ENCODE results near the gene SUPT4H1. TPM values are rescaled to one million over a fixed set of nuclear protein-coding genes. Genes with fewer than 3 reads are reported as not detected.

SUPT4H1 gene
- total and polyA plus RNA-seq, 2 donors (not counting 1 experiment from before 2014, with no cell fraction given): 30.2 to 60.1 TPM

- CTCF ChIA-PET: interaction anchor here (1.8 to 17.9 kb wide), 4 partner anchors 10 to 25 kb away, joined by 5 to 587 read pairs (median 48); partner anchors contain the start of gene SUPT4H1
- peaks cover 32 to 60% of the 10 kb centered on the region in 2 donors for H3K4me1 ChIP-seq (ENCODE audit: control insufficient read depth in 2 of 2, insufficient read depth in 2 of 2, low read length in 2 of 2)
- H3K4me3 ChIP-seq (ENCODE audit: control extremely low read depth in 1 of 5, extremely low read depth in 1 of 5, insufficient read depth in 1 of 5, low read depth in 2 of 5, low read length in 4 of 5): no peak overlapping the region
- H3K27me3 ChIP-seq (replicated peaks in 1 of 4; ENCODE audit: control extremely low read depth in 1 of 4, control insufficient read depth in 3 of 4, insufficient read depth in 4 of 4, low read length in 3 of 4): no peaks in the 10 kb centered on the region
- H3K9me3 ChIP-seq (ENCODE audit: control extremely low read depth in 1 of 3, control insufficient read depth in 2 of 3, insufficient read depth in 1 of 3, low read length in 2 of 3): no peaks in the 10 kb centered on the region
- peak overlapping the region; percentile 93 for H3K27ac Mint-ChIP-seq
- H4K20me1 ChIP-seq (ENCODE audit: control insufficient read depth, insufficient read depth, low read length, poor library complexity, severe bottlenecking): peaks cover 39% of the 10 kb centered on the region
- no peak overlapping the region for H3K27ac ChIP-seq (ENCODE audit: low read length in 2 of 2)
- peaks cover 2 to 24% of the 10 kb centered on the region in 2 experiments for H3K36me3 ChIP-seq (replicated peaks in 1 of 2; ENCODE audit: control extremely low read depth in 1 of 2, control insufficient read depth in 1 of 2, extremely low read depth in 1 of 2, insufficient read depth in 2 of 2, low read length in 1 of 2)
- POLR2A ChIA-PET: interaction anchor here (1.0 to 19.3 kb wide), 6 partner anchors 10 to 161 kb away, joined by 3 to 663 read pairs (median 29); partner anchors contain the start of genes HSF5, RNF43 and SUPT4H1
- H3K4me2 ChIP-seq (replicated peaks; ENCODE audit: low read depth, low read length, poor library complexity, severe bottlenecking): no peak overlapping the region
- H3K4me3 Mint-ChIP-seq: peak overlapping the region; percentile 60
- DNase-seq (no peak), ATAC-seq (ENCODE audit: low read depth) (no peak)
- no peaks in the 10 kb centered on the region for H3K9me3 Mint-ChIP-seq (ENCODE audit: insufficient read depth)
- no peaks in the 10 kb centered on the region for H3K27me3 Mint-ChIP-seq
- no peak overlapping the region for H2AFZ ChIP-seq (ENCODE audit: insufficient read depth, low read depth, low read length, poor library complexity, severe bottlenecking)
- H3K9ac ChIP-seq (ENCODE audit: low read length): no peak overlapping the region
- TF ChIP-seq EZH2 (IDR thresholded peaks at IDR 0.05; ENCODE audit: borderline replicate concordance, insufficient read depth, low read depth, low read length, poor library complexity, severe bottlenecking): no peak
- TF ChIP-seq CTCF (IDR thresholded peaks at IDR 0.05): no peak
- peaks cover 35% of the 10 kb centered on the region for H3K79me2 ChIP-seq (ENCODE audit: control insufficient read depth, insufficient read depth, low read length)
- WGBS (ENCODE audit: insufficient coverage): 79% methylated on average over 8 of the region's 9 CpGs
- H3K4me1 Mint-ChIP-seq: peaks cover 58% of the 10 kb centered on the region
- intact Hi-C loops (cut with micrococcal nuclease): no loop called here
Measured at GRCh38 chr17:58326609-58327362, 25.2 kb downstream of the SUPT4H1 start.

- H3K9me3 ChIP-seq (ENCODE audit: control extremely low read depth in 1 of 3, control insufficient read depth in 2 of 3, insufficient read depth in 1 of 3, low read length in 2 of 3): no peaks in the 10 kb centered on the region
- TF ChIP-seq CTCF (IDR thresholded peaks at IDR 0.05): no peak
- no peak overlapping the region for H3K27ac ChIP-seq (ENCODE audit: low read length in 2 of 2)
- H3K4me1 ChIP-seq (ENCODE audit: control insufficient read depth in 2 of 2, insufficient read depth in 2 of 2, low read length in 2 of 2): peaks cover 32 to 60% of the 10 kb centered on the region in 2 donors
- H3K4me2 ChIP-seq (replicated peaks; ENCODE audit: low read depth, low read length, poor library complexity, severe bottlenecking): no peak overlapping the region
- peaks cover 2 to 16% of the 10 kb centered on the region in 2 experiments for H3K36me3 ChIP-seq (replicated peaks in 1 of 2; ENCODE audit: control extremely low read depth in 1 of 2, control insufficient read depth in 1 of 2, extremely low read depth in 1 of 2, insufficient read depth in 2 of 2, low read length in 1 of 2)
- H3K79me2 ChIP-seq (ENCODE audit: control insufficient read depth, insufficient read depth, low read length): peaks cover 27% of the 10 kb centered on the region
- H3K27me3 ChIP-seq (replicated peaks in 1 of 4; ENCODE audit: control extremely low read depth in 1 of 4, control insufficient read depth in 3 of 4, insufficient read depth in 4 of 4, low read length in 3 of 4): no peaks in the 10 kb centered on the region
- H2AFZ ChIP-seq (ENCODE audit: insufficient read depth, low read depth, low read length, poor library complexity, severe bottlenecking): no peak overlapping the region
- Mint-ChIP-seq H3K27ac (peak overlapping the region; percentile 93), H3K9me3 (ENCODE audit: insufficient read depth) (no peaks in the 10 kb centered on the region), H3K27me3 (no peaks in the 10 kb centered on the region), H3K4me1 (peaks cover 58% of the 10 kb centered on the region), H3K4me3 (peak overlapping the region; percentile 67)
- intact Hi-C loops (cut with micrococcal nuclease): no loop called here
- DNase-seq (peak; percentile 30), ATAC-seq (ENCODE audit: low read depth) (no peak)
- POLR2A ChIA-PET: interaction anchor here (0.6 to 19.3 kb wide), 5 partner anchors 9 to 31 kb away, joined by 3 to 663 read pairs (median 44); partner anchors contain the start of gene SUPT4H1
- 84% methylated on average over 11 of the region's 11 CpGs for WGBS (ENCODE audit: insufficient coverage)
- no peak overlapping the region for H3K9ac ChIP-seq (ENCODE audit: low read length)
- CTCF ChIA-PET: interaction anchor here (1.3 to 17.9 kb wide), 4 partner anchors 9 to 26 kb away, joined by 4 to 587 read pairs (median 48); partner anchors contain the start of gene SUPT4H1
- no peak overlapping the region for H3K4me3 ChIP-seq (ENCODE audit: control extremely low read depth in 1 of 5, extremely low read depth in 1 of 5, insufficient read depth in 1 of 5, low read depth in 2 of 5, low read length in 4 of 5)
- H4K20me1 ChIP-seq (ENCODE audit: control insufficient read depth, insufficient read depth, low read length, poor library complexity, severe bottlenecking): peaks cover 31% of the 10 kb centered on the region
Measured at GRCh38 chr17:58325976-58326468, 26.0 kb downstream of the SUPT4H1 start.
